K562 (cell line): ENCODE data around the gene SIRPA. TPM values are rescaled to one million over a fixed set of nuclear protein-coding genes. Genes with fewer than 3 reads are reported as not detected.

Source experiments
- ATAC-seq: fragments of 200-7000 bp; cut with Tn5 transposase; 3 replicates; pipeline ENCODE4 v1.9.1; 2020; ENCODE audit warnings: moderate library complexity
- BruUV-seq: library from RNA; stranded (reverse); fragments of 400-500 nt; replicated peaks from 2 replicates; lab custom pipeline; 2021; lab: Mats Ljungman, UMichigan
- CTCF ChIA-PET: fragments of 300-600 bp; formaldehyde crosslinking; extraction: SDS; loops from one replicate; lab custom pipeline; 2021; ENCODE audit warnings: low intra/inter-chr PET ratio; lab: Yijun Ruan, JAX
- POLR2A ChIA-PET: fragments of 300-600, 350-650 bp; sonication (Branson Sonifier 250); formaldehyde crosslinking; extraction: SDS; loops from one replicate; lab custom pipeline; 2021; ENCODE audit warnings: antibody characterized with exemption, inconsistent platforms; lab: Yijun Ruan, JAX
- DNase-seq, 4 experiments: peaks; one replicate each; pipeline versions ENCODE4 v3.0.0 to v3.0.0-alpha.2; 2011 to 2018; ENCODE audit warnings: low spot score in 3 of 4, mixed read lengths in 3 of 4; ENCODE audit errors: extremely low read depth in 1 of 4
- FAIRE-seq: peaks from 2 replicates; lab custom pipeline; 2011; peaks lifted over from hg19 to GRCh38; lab: Jason Lieb, UNC
- H2AFZ ChIP-seq: 2 replicates; pipeline ENCODE4 v1.6.0; 2011; ENCODE audit warnings: low read depth, low read length, control low read depth, inconsistent platforms
- H3K27ac ChIP-seq: fragments of 200-600 bp; 3 replicates; pipeline ENCODE4 v1.8.0; 2011; ENCODE audit warnings: low read depth, mild to moderate bottlenecking, control low read depth, inconsistent platforms, low read length, moderate library complexity, mixed read lengths; ENCODE audit errors: extremely low read depth
- H3K27me3 ChIP-seq, 2 experiments: fragments of 300-600 bp in 1 of 2; 2 replicates in 1 of 2; 3 replicates in 1 of 2; pipeline versions ENCODE4 v1.6.0 to v1.8.0; 2011; ENCODE audit warnings: inconsistent platforms in 2 of 2, low read length in 2 of 2, mild to moderate bottlenecking in 1 of 2, mixed read lengths in 1 of 2, moderate library complexity in 1 of 2; ENCODE audit not compliant: control insufficient read depth in 2 of 2, insufficient read depth in 2 of 2
- H3K36me3 ChIP-seq: fragments of 300-600 bp; 3 replicates; pipeline ENCODE4 v1.8.0; 2011; ENCODE audit warnings: mild to moderate bottlenecking, low read length, inconsistent platforms; ENCODE audit not compliant: control insufficient read depth, insufficient read depth
- H3K4me1 ChIP-seq, 2 experiments: fragments of 200-600 bp in 1 of 2; replicated peaks in 1 of 2; 2 replicates in 1 of 2; 3 replicates in 1 of 2; pipeline versions ENCODE4 v1.5.1 to v1.8.0; 2011; ENCODE audit warnings: inconsistent platforms in 2 of 2, low read length in 2 of 2, mild to moderate bottlenecking in 1 of 2, mixed read lengths in 1 of 2, moderate library complexity in 1 of 2; ENCODE audit not compliant: control insufficient read depth in 2 of 2, insufficient read depth in 2 of 2
- H3K4me2 ChIP-seq: 2 replicates; pipeline ENCODE4 v1.6.1; 2011; ENCODE audit warnings: low read length, control low read depth, inconsistent platforms, mixed read lengths; ENCODE audit not compliant: insufficient read depth
- H3K4me3 ChIP-seq: fragments of 200-600 bp; sonication (generic), shearing (Covaris generic); 2 replicates; pipeline ENCODE4 v1.5.1; 2016; ENCODE audit warnings: control low read depth, inconsistent platforms
- H3K79me2 ChIP-seq: fragments of 200-600 bp; 3 replicates; pipeline ENCODE4 v1.8.0; 2011; ENCODE audit warnings: low read length, inconsistent platforms; ENCODE audit not compliant: control insufficient read depth, insufficient read depth
- H3K9ac ChIP-seq, 2 experiments: 2 replicates each; pipeline versions ENCODE4 v1.6.0 to v1.6.1; 2011; ENCODE audit warnings: low read depth in 2 of 2, low read length in 2 of 2, control low read depth in 1 of 2, inconsistent platforms in 1 of 2, mild to moderate bottlenecking in 1 of 2, mixed read lengths in 1 of 2; ENCODE audit not compliant: insufficient read depth in 1 of 2
- H3K9me1 ChIP-seq: one replicate; pipeline ENCODE4 v1.6.0; 2011; ENCODE audit warnings: inconsistent platforms, mild to moderate bottlenecking, low read length, moderate library complexity; ENCODE audit not compliant: control insufficient read depth, insufficient read depth
- H3K9me3 ChIP-seq: replicated peaks from 2 replicates; pipeline ENCODE4 v1.5.1; 2011; ENCODE audit warnings: low read depth, low read length, inconsistent platforms; ENCODE audit not compliant: control insufficient read depth, insufficient read depth
- H4K20me1 ChIP-seq: replicated peaks from 2 replicates; pipeline ENCODE4 v1.6.1; 2011; ENCODE audit warnings: low read length, inconsistent platforms, mixed read lengths; ENCODE audit not compliant: control insufficient read depth, insufficient read depth
- REST ChIP-seq, 2 experiments: fragments of 450-650 bp; formaldehyde crosslinking in 1 of 2; IDR thresholded peaks; 2 replicates each; pipeline versions ENCODE4 v1.4.0 to v1.6.1; 2014 to 2020; ENCODE audit warnings: mild to moderate bottlenecking in 2 of 2, borderline replicate concordance in 1 of 2, low read depth in 1 of 2
- ZBTB43 ChIP-seq: sonication (generic); formaldehyde crosslinking; IDR thresholded peaks from 2 replicates; pipeline ENCODE4 v1.8.0; 2023; ENCODE audit warnings: mild to moderate bottlenecking, missing genetic modification reagents
- WGBS: fragments of 100-300 bp; shearing (Covaris generic); methylation state at CpG from one replicate; pipeline ENCODE4 v1.1.6; 2016; ENCODE audit warnings: low coverage, mixed read lengths; ENCODE audit not compliant: insufficient coverage; ENCODE audit errors: missing lambda C conversion rate; 5-methylcytosine and 5-hydroxymethylcytosine counted together
- in situ Hi-C: fragments of 300-500 bp; cut with MboI; formaldehyde crosslinking; loops from 4 replicates; pipeline ENCODE4 v1.15.0; 2018; ENCODE audit warnings: inconsistent platforms, mixed read lengths
- intact Hi-C: fragments of 100-400 bp; cut with micrococcal nuclease; formaldehyde crosslinking; loops from 2 replicates; pipeline ENCODE4 v1.14.2; 2022
- polyA plus RNA-seq, 8 experiments: library from polyadenylated mRNA; depleted of rRNA in 4 of 8; stranded (reverse) in 5 of 8; unstranded in 3 of 8; fragments of >200 nt; fragmentation: Nextera tagmentation in 2 of 8; fragmentation: Illumina TruSeq in 1 of 8; extraction: Ambion mirVana in 2 of 8; extraction: Trizol in 1 of 8; gene quantifications; 2 replicates each; pipeline versions ENCODE4 v1.2.1 to v1.2.3, GENCODE V29; 2011 to 2014; ENCODE audit warnings: inconsistent platforms in 1 of 8, missing spikeins in 1 of 8
- total RNA-seq, 7 experiments: library from RNA; depleted of rRNA in 6 of 7; stranded (reverse); fragments of >200 nt in 6 of 7; fragmentation: Illumina TruSeq in 2 of 7; extraction: Trizol in 2 of 7; gene quantifications; 2 replicates each; pipeline versions ENCODE4 v1.2.1 to v1.2.3, GENCODE V29; 2011 to 2021; ENCODE audit warnings: low replicate concordance in 1 of 7
- TF ChIP-seq, protein P1 (sequence below): sonication (generic); formaldehyde crosslinking; IDR thresholded peaks from 2 replicates; pipeline ENCODE4 v1.4.0; 2020; ENCODE audit warnings: mild to moderate bottlenecking, missing genetic modification reagents

The SIRPA gene
- total and polyA plus RNA-seq, 9 of the 15 experiments (the other 6 are each of a cell fraction or from before 2014, with no cell fraction given) = 0.01 to 0.40 (median 0.11) TPM; not detected in 2

DNA sequence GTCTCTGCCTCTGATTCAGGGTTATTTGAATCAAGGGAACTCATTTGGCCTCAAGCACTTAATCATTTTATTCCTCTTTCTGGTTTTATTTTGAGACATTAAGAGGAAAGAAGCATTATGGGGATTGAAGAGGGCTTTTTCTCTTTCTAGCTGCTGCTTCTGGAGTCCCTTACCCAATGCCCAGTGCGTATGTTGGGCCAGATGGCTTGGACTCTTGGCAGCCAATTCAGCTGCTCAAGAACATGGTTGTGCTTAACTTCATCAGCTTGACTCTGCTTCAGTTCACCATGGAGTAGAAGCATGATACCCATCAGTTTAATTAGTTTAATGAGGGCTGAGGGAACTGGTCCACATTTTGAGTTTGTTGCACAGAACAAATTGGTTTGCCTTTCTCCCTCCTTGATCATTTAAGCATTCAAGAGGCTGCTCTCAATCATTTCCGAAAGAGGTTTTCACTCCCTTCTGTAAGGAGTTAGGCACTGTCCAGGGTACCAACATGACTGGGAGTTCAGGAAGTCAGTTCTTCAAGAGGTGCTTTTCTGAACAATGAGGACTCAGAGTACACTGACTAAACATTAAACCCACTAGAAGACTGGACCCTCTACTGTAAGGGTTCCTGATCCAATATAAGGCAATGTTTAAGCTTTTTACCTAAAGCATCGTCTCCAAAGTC is 84.0 kb downstream of the SIRPA start:
- ChIA-PET CTCF (no interaction called here), POLR2A (no interaction called here)
- Histone ChIP-seq H3K4me1 (no peaks in the 10 kb centered on the region), H3K79me2 (no peaks in the 10 kb centered on the region), H3K4me2 (no peak overlapping the region), H3K27ac (no peak overlapping the region), H3K9ac (no peak overlapping the region), H3K4me3 (no peak overlapping the region), H3K9me3 (no peaks in the 10 kb centered on the region), H3K36me3 (no peaks in the 10 kb centered on the region), H3K27me3 (peaks cover 0 to 7% of the 10 kb centered on the region in 2 experiments; a peak in 1 of 5 replicates), H2AFZ (no peak overlapping the region), H4K20me1 (no peaks in the 10 kb centered on the region), H3K9me1 (no peaks in the 10 kb centered on the region)
- WGBS = 0% methylated on average over 3 of the region's 3 CpGs
- in situ Hi-C loops = no loop called here
- DNase-seq = no peak
- intact Hi-C loops = no loop called here
- no TSS peak for BruUV-seq
- no peak for ATAC-seq
- no peak for TF ChIP-seq ZBTB43 (CRISPR knock-in tag)
- TF ChIP-seq REST (IDR thresholded peaks at IDR 0.05; ENCODE audit: borderline replicate concordance) = peak; percentile 27; the same call in 1 of the 2 replicates
- no peak for TF ChIP-seq REST (CRISPR knock-in tag; IDR thresholded peaks at IDR 0.05; ENCODE audit: low read depth)
- TF ChIP-seq, protein P1, sequence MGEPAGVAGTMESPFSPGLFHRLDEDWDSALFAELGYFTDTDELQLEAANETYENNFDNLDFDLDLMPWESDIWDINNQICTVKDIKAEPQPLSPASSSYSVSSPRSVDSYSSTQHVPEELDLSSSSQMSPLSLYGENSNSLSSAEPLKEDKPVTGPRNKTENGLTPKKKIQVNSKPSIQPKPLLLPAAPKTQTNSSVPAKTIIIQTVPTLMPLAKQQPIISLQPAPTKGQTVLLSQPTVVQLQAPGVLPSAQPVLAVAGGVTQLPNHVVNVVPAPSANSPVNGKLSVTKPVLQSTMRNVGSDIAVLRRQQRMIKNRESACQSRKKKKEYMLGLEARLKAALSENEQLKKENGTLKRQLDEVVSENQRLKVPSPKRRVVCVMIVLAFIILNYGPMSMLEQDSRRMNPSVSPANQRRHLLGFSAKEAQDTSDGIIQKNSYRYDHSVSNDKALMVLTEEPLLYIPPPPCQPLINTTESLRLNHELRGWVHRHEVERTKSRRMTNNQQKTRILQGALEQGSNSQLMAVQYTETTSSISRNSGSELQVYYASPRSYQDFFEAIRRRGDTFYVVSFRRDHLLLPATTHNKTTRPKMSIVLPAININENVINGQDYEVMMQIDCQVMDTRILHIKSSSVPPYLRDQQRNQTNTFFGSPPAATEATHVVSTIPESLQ (CRISPR knock-in tag) = no peak
- no peak for FAIRE-seq
